Skin epidermis (tissue), 12 donors: ENCODE results near the gene AFG1L.
"Not testable (repeated sequence)": the region's sequence is repeated elsewhere in the genome, so short reads cannot be mapped to it uniquely, and the experiment has no call there.

Experiments
- H3K27ac ChIP-seq, 21 experiments: fragments of 200-600 bp; sonication (generic) in 11 of 21; one replicate each; pipeline ENCODE4 v1.5.0; 2020; ENCODE audit warnings: mild to moderate bottlenecking in 3 of 21, inconsistent platforms in 2 of 21, moderate library complexity in 2 of 21
- H3K4me3 ChIP-seq, 7 experiments: fragments of 200-600 bp; sonication (generic) in 2 of 7; one replicate each; pipeline ENCODE4 v1.5.0; 2020; ENCODE audit warnings: inconsistent platforms in 2 of 7, mild to moderate bottlenecking in 2 of 7, moderate library complexity in 1 of 7

AFG1L gene

GRCh38 chr6:108395297-108395696, 100.4 kb downstream of the AFG1L start:
- H3K4me3 ChIP-seq, result no peak overlapping the region
- no peak overlapping the region for H3K27ac ChIP-seq

DNA sequence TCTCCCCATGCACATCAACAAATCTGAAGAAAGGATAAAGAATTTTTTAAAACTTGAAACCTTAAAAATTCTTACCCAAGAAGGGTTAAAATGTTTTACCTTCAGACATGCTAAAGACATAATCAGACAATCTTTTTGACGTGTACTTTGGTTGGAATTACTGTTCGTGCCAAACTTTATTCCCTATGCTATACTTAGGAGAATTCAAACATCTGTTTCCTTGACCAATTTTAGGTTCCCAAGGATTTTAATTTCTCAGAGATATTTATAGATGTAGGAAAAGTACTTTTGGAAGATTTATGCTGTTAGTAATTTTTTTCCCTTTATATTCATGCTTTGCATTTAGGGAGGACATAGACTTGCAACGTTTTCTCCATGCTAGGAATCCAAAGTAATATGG, 108.4 kb downstream of the AFG1L start:
- Histone ChIP-seq H3K27ac (no peak overlapping the region), H3K4me3 (no peak overlapping the region)

- no peak overlapping the region for H3K4me3 ChIP-seq
- no peak overlapping the region for H3K27ac ChIP-seq
Observed at GRCh38 chr6:108406943-108407342, 112.1 kb downstream of the AFG1L start.

- H3K27ac ChIP-seq, result no peak overlapping the region
- no peak overlapping the region for H3K4me3 ChIP-seq
Observed at GRCh38 chr6:108407904-108408827, 113.3 kb downstream of the AFG1L start.

DNA sequence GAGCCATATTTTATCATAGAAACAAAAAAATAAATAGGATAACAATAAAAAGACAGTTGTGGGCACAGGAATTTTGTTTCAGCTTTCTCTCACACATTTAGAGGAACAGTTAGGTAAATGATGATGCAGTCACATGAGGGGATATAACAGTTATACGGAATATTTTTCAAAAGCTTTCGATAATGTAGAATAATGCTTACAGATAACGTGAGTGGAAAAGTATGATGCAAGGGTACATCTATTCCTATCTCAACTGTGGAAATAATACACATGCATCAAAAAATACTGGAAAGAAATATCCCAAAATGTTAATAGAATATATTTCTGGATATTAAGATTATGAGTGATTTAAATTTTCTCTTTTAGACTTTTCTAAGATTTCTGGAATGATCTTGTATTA, 114.0 kb downstream of the AFG1L start:
- no peak overlapping the region for H3K27ac ChIP-seq

GRCh38 chr6:108416047-108416833, 121.4 kb downstream of the AFG1L start:
- H3K4me3 ChIP-seq, H3K27ac ChIP-seq: not testable (repeated sequence)

More for the DNA sequence above, 114.0 kb downstream of the AFG1L start:
- no peak overlapping the region for H3K4me3 ChIP-seq

GRCh38 chr6:108417027-108417426, 122.2 kb downstream of the AFG1L start:
- Histone ChIP-seq H3K4me3 (no peak overlapping the region), H3K27ac (no peak overlapping the region)

DNA sequence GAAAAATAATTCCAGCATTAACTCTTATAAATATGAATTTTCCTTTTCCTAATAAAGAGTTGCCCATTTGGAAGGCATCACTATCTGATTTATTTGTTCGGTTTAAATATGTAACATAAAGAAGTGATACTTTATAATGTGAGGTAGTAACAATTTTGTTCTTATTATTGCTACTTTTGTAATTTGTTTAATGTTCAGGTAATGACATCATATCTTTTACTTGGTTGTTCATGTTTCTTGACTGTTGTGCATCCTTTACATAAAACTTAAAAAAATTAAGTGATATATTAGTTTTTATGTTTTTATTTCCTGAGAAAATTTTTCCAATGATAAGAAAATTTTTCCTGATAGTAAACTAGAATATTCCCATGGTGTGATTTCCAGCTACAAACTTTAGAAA, 124.6 kb downstream of the AFG1L start:
- Histone ChIP-seq H3K4me3 (no peak overlapping the region), H3K27ac (no peak overlapping the region)

DNA sequence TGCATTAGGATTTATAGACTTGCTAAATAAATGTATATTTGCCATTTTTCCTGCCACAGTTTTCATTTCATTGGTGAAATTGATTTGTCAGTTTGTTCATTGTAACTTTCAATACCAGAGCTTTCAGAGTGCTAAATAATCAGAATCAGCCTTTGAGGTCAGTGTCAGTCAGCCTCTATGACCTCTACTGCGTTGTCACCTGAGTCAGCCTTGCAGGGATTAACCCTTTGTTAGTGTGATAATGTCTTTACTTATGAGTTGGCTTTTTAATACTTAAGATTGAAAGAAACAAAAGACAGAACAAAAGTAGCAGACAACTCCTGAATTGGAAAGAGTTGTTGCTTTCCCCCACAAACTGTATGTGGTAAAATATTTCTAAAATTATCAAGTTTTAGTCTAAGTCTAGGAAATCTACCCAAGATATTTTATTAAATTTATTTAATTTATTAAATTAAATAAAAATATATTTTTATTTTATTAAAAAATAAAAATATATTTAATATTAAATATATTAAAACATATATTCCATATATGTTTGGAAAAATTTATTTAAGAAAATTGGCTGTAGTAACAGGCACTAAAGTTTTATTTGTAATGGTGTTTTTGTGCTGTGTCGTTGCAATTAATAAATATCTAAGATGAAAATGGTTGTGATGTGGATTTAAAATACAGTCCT, 125.2 kb downstream of the AFG1L start:
- H3K27ac ChIP-seq, result no peak overlapping the region
- H3K4me3 ChIP-seq, result no peak overlapping the region

- H3K4me3 ChIP-seq, result no peak overlapping the region
- no peak overlapping the region for H3K27ac ChIP-seq
Observed at GRCh38 chr6:108421366-108421765, 126.5 kb downstream of the AFG1L start.

DNA sequence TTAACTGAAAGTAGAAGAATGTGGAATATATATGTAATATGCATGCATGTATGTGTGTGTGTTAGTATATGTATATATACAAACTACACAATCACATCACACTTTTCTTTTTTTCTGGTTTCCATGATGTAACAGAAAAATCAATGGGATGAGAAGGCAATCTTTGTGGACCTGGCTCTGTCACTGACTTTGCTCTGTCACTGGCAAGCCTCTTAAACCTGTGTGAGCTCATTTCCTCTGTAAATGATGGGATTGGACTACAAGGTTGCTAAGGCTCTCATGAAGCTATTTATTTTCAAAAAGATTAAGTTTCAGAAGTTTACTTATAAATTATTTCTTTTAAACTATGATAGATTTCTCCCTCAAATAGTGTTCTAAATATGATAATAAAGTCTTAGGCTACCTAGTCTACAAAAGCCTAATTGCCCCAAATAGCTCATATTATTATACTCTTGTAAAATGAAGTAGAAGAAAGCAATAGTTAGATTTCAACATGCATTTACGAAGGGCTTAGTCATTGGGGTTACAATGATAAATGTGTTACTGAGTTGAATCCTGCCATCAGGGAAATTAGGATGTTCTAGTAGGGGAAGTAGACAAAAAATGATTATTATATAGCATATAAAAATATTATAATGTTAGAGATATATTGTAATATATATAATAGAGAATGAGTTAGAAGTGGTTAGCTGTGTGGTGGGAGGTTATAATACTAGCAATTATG, 129.3 kb downstream of the AFG1L start:
- Histone ChIP-seq H3K4me3 (no peak overlapping the region), H3K27ac (no peak overlapping the region)

- H3K4me3 ChIP-seq, result no peak overlapping the region
- no peak overlapping the region for H3K27ac ChIP-seq
Observed at GRCh38 chr6:108425428-108425827, 130.6 kb downstream of the AFG1L start.

GRCh38 chr6:108432143-108432542, 137.3 kb downstream of the AFG1L start:
- H3K27ac ChIP-seq, result no peak overlapping the region
- no peak overlapping the region for H3K4me3 ChIP-seq

DNA sequence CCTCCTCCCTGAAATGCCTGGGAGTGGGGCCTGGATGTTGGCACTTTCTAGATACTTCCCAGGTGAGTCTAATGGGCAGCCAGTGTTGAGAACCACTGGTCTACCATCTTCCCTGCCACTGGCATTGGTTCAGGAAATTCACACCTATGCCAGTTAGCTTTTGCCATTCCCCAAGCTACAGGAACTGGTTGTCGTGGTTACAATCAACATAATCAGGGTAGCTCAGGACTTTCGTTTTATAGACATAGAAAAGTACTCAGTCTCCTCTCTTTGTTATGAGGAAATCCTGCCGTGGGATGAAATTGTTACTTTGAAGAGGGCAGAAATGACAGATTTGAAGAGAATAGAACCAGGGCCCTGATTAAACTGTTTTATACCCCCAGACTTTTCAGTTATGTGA, 137.9 kb downstream of the AFG1L start:
- Histone ChIP-seq H3K27ac (peak overlapping the region in 1 of 21 experiments; percentile 39), H3K4me3 (no peak overlapping the region)

DNA sequence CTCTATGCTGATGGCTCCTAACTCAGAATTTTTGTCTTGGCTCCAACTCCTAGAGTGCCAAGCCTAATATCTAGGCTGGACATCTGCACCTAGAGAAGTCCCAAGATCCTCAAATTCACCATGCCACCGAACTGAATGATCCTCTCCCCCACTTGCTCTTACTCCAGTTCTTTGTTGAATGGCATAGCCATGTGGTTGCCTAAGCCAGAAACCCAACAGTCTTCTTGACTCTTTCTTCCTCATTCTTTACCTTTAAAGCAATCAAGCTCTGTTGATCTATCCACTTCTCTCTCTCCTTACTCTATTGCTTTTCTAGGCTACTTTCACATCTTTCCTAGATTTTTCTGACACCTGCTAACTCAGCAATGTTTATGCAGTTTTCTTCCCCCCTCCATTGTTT, 139.4 kb downstream of the AFG1L start:
- no peak overlapping the region for H3K27ac ChIP-seq
- H3K4me3 ChIP-seq, result no peak overlapping the region

DNA sequence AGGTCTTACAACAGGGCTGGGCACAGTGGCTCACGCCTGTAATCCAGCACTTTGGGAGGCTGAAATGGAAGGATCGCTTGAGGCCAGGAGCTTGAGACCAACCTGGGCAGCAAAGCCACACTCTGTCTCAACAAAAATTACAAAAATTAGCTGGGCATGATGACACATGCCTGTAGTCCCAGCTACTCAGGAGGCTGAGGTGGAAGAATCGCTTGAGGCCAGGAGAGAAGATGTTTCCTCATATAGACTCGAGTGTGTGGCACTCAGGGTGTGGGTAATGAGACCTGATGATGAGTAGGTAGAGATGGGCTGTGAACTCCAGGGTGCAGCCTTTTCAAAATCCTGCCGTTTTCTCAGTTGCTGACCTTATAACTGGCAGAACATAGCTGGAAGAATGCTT, 140.5 kb downstream of the AFG1L start:
- no peak overlapping the region for H3K4me3 ChIP-seq

GRCh38 chr6:108436771-108437170, 141.9 kb downstream of the AFG1L start:
- Histone ChIP-seq H3K4me3 (no peak overlapping the region), H3K27ac (no peak overlapping the region)

More for the DNA sequence above, 140.5 kb downstream of the AFG1L start:
- no peak overlapping the region for H3K27ac ChIP-seq

- Histone ChIP-seq H3K27ac (no peak overlapping the region), H3K4me3 (no peak overlapping the region)
Observed at GRCh38 chr6:108437821-108438220, 143.0 kb downstream of the AFG1L start.

GRCh38 chr6:108438918-108439317, 144.1 kb downstream of the AFG1L start:
- H3K27ac ChIP-seq, result no peak overlapping the region
- no peak overlapping the region for H3K4me3 ChIP-seq

DNA sequence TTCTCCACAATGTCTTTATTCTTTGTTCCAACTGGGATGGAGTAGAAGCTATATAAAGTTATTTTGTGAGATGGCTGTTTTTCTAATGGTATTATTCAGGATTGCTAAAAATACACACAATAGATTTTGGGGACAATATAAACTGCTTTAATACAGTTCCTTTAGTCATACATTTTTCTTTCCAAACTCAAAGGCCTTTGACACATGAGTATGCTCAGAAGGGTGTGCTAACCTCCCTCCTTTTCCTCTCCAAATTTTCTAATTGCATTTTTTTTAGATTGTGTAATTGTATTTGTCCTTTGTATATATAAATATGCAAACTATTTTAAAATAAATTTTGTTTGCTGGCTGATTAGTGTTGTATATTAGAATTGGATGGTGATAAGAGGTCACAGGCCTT, 146.3 kb downstream of the AFG1L start:
- Histone ChIP-seq H3K27ac (no peak overlapping the region), H3K4me3 (no peak overlapping the region)
